NCI-H82 treated with DMSO at 0.1 percent for 48 hours (cell line): ENCODE results near the gene PCBP4.
"Not testable (repeated sequence)": the region's sequence is repeated elsewhere in the genome, so short reads cannot be mapped to it uniquely, and the experiment has no call there.

Source experiments
- DNase-seq: peaks from one replicate; lab custom pipeline; 2025; ENCODE audit not compliant: unreplicated experiment; lab: John Stamatoyannopoulos, UW

The PCBP4 gene

GRCh38 chr3:51941463-51941797, 25.8 kb downstream of the PCBP4 start:
- no peak for DNase-seq

GRCh38 chr3:51940648-51941462, 26.4 kb downstream of the PCBP4 start:
- DNase-seq: no peak

GRCh38 chr3:51938780-51939425, 28.4 kb downstream of the PCBP4 start:
- DNase-seq: no peak

- no peak for DNase-seq
Observed at GRCh38 chr3:51937611-51938450, 29.4 kb downstream of the PCBP4 start.

GRCh38 chr3:51937014-51937413, 30.2 kb downstream of the PCBP4 start:
- no peak for DNase-seq

GRCh38 chr3:51935886-51936755, 31.1 kb downstream of the PCBP4 start:
- DNase-seq: no peak

GRCh38 chr3:51934991-51935885, 32.0 kb downstream of the PCBP4 start:
- DNase-seq: no peak

GRCh38 chr3:51934139-51934850, 33.0 kb downstream of the PCBP4 start:
- no peak for DNase-seq

GRCh38 chr3:51933471-51934138, 33.6 kb downstream of the PCBP4 start:
- DNase-seq: no peak

- DNase-seq: no peak
Observed at GRCh38 chr3:51932471-51933370, 34.5 kb downstream of the PCBP4 start.

- DNase-seq: no peak
Observed at GRCh38 chr3:51931756-51932155, 35.5 kb downstream of the PCBP4 start.

- no peak for DNase-seq
Observed at GRCh38 chr3:51930439-51930838, 36.8 kb downstream of the PCBP4 start.

GRCh38 chr3:51929420-51930003, 37.7 kb downstream of the PCBP4 start:
- no peak for DNase-seq

GRCh38 chr3:51928981-51929380, 38.3 kb downstream of the PCBP4 start:
- not testable (repeated sequence) for DNase-seq

GRCh38 chr3:51928438-51928837, 38.8 kb downstream of the PCBP4 start:
- DNase-seq: no peak

- no peak for DNase-seq
Observed at GRCh38 chr3:51927061-51927977, 39.9 kb downstream of the PCBP4 start.
